Endothelial cell of umbilical vein (primary cell): ENCODE results near the gene INO80B. TPM values are rescaled to one million over a fixed set of nuclear protein-coding genes. Genes with fewer than 3 reads are reported as not detected.

Experiments
- BruUV-seq: library from RNA; stranded (reverse); fragments of 400-500 nt; replicated peaks from 2 replicates; lab custom pipeline; 2021; lab: Mats Ljungman, UMichigan
- CTCF ChIA-PET: fragments of 300-600, 350-600 bp; sonication (Branson Sonifier 250); formaldehyde crosslinking; loops from one replicate; lab custom pipeline; 2021; ENCODE audit warnings: antibody characterized with exemption, inconsistent platforms; lab: Charles Lee
- POLR2A ChIA-PET: fragments of 300-600, 350-600 bp; sonication (Branson Sonifier 250); formaldehyde crosslinking; loops from one replicate; lab custom pipeline; 2021; ENCODE audit warnings: antibody characterized with exemption, inconsistent platforms; lab: Charles Lee
- DNase-seq: peaks from one replicate; pipeline ENCODE4 v3.0.0-alpha.2; 2011; ENCODE audit warnings: low read depth, low spot score
- FAIRE-seq: peaks from 2 replicates; lab custom pipeline; 2011; peaks lifted over from hg19 to GRCh38; lab: Jason Lieb, UNC
- H2AFZ ChIP-seq: 2 replicates; pipeline ENCODE4 v1.6.0; 2012; ENCODE audit warnings: low read depth, low read length, control low read depth, inconsistent platforms
- H3K27ac ChIP-seq: 2 replicates; pipeline ENCODE4 v1.5.1; 2011; ENCODE audit warnings: low read depth, mild to moderate bottlenecking, control low read depth, low read length, moderate library complexity; ENCODE audit not compliant: insufficient read depth
- H3K27me3 ChIP-seq, 2 experiments: 2 replicates each; pipeline versions ENCODE4 v1.6.0 to v1.6.1; 2011; ENCODE audit warnings: low read length in 2 of 2, mixed read lengths in 1 of 2; ENCODE audit not compliant: control insufficient read depth in 2 of 2, insufficient read depth in 2 of 2
- H3K36me3 ChIP-seq, 2 experiments: 2 replicates in 1 of 2; 3 replicates in 1 of 2; pipeline ENCODE4 v1.5.1; 2011; ENCODE audit warnings: low read length in 2 of 2, mild to moderate bottlenecking in 1 of 2, moderate library complexity in 1 of 2; ENCODE audit not compliant: control insufficient read depth in 2 of 2, insufficient read depth in 2 of 2; ENCODE audit errors: extremely low read depth in 1 of 2
- H3K4me1 ChIP-seq: 3 replicates; pipeline ENCODE4 v1.5.1; 2011; ENCODE audit warnings: mild to moderate bottlenecking, low read length; ENCODE audit not compliant: control insufficient read depth, insufficient read depth; ENCODE audit errors: extremely low read depth
- H3K4me2 ChIP-seq: 2 replicates; pipeline ENCODE4 v1.6.1; 2011; ENCODE audit warnings: low read length, control low read depth, mixed read lengths; ENCODE audit not compliant: insufficient read depth
- H3K4me3 ChIP-seq, 3 experiments: fragments of 200-600 bp in 1 of 3; sonication (generic), shearing (Covaris generic) in 1 of 3; replicated peaks in 1 of 3; 2 replicates each; pipeline ENCODE4 v1.5.1; 2011 to 2016; ENCODE audit warnings: control low read depth in 3 of 3, low read length in 3 of 3, mild to moderate bottlenecking in 2 of 3, inconsistent platforms in 1 of 3, low read depth in 1 of 3, moderate library complexity in 1 of 3; ENCODE audit not compliant: insufficient read depth in 1 of 3
- H3K79me2 ChIP-seq: 2 replicates; pipeline ENCODE4 v1.6.0; 2012; ENCODE audit warnings: low read length, inconsistent platforms; ENCODE audit not compliant: control insufficient read depth, insufficient read depth
- H3K9ac ChIP-seq: replicated peaks from 2 replicates; pipeline ENCODE3; 2011; ENCODE audit warnings: low read length, control low read depth; ENCODE audit not compliant: insufficient read depth; ENCODE audit errors: extremely low read depth
- H3K9me1 ChIP-seq: replicated peaks from 3 replicates; pipeline ENCODE4 v1.6.0; 2011; ENCODE audit warnings: mild to moderate bottlenecking, low read length; ENCODE audit not compliant: control insufficient read depth, insufficient read depth; ENCODE audit errors: extremely low read depth
- H3K9me3 ChIP-seq: replicated peaks from 2 replicates; pipeline ENCODE4 v1.5.1; 2012; ENCODE audit warnings: low read length, inconsistent platforms; ENCODE audit not compliant: control insufficient read depth, insufficient read depth
- H4K20me1 ChIP-seq: replicated peaks from 2 replicates; pipeline ENCODE3; 2011; ENCODE audit warnings: mild to moderate bottlenecking, low read length; ENCODE audit not compliant: control insufficient read depth, insufficient read depth; ENCODE audit errors: extremely low read depth
- CTCF ChIP-seq, 2 donors: IDR thresholded peaks; 1 replicate in 1 of 2; 2 replicates in 1 of 2; pipeline ENCODE4 v1.5.1; 2011; ENCODE audit warnings: low read length in 2 of 2, mild to moderate bottlenecking in 2 of 2, moderate library complexity in 2 of 2, control low read depth in 1 of 2, inconsistent platforms in 1 of 2, low read depth in 1 of 2; ENCODE audit not compliant: insufficient read depth in 1 of 2; ENCODE audit errors: extremely low read depth in 1 of 2
- EZH2 ChIP-seq: IDR thresholded peaks from 2 replicates; pipeline ENCODE4 v1.6.1; 2012; ENCODE audit warnings: borderline replicate concordance, low read depth, mild to moderate bottlenecking, moderate library complexity, low read length, inconsistent platforms; ENCODE audit not compliant: severe bottlenecking
- FOS ChIP-seq: IDR thresholded peaks from 2 replicates; pipeline ENCODE4 v1.6.1; 2011; ENCODE audit warnings: mild to moderate bottlenecking, low read length, moderate library complexity, borderline replicate concordance; ENCODE audit not compliant: insufficient read depth
- GATA2 ChIP-seq: IDR thresholded peaks from 2 replicates; pipeline ENCODE4 v1.7.0; 2011; ENCODE audit warnings: low read depth, mild to moderate bottlenecking, moderate library complexity, mixed read lengths, low read length; ENCODE audit not compliant: insufficient read length, insufficient read depth
- JUN ChIP-seq: IDR thresholded peaks from 2 replicates; pipeline ENCODE4 v1.6.1; 2011; ENCODE audit warnings: borderline replicate concordance, low read depth; ENCODE audit not compliant: insufficient read length, insufficient read depth
- MYC ChIP-seq: IDR thresholded peaks from one replicate; pipeline ENCODE4 v1.6.1; 2011; ENCODE audit warnings: mild to moderate bottlenecking, low read depth, low read length
- POLR2A ChIP-seq: IDR thresholded peaks from 2 replicates; pipeline ENCODE4 v1.6.1; 2012; ENCODE audit warnings: low read depth, mild to moderate bottlenecking, control low read depth, low read length
- POLR2AphosphoS5 ChIP-seq: IDR thresholded peaks from 2 replicates; pipeline ENCODE4 v1.6.1; 2012; ENCODE audit warnings: low read depth, mild to moderate bottlenecking, control low read depth, low read length, moderate library complexity; ENCODE audit not compliant: insufficient read depth
- dilution Hi-C: fragments of 300-500 bp; cut with MboI; formaldehyde crosslinking; loops from one replicate; pipeline ENCODE4 v1.15.0; 2019; ENCODE audit warnings: low sequenced_read_pairs; ENCODE audit not compliant: extremely low pct_ligation_motif_present
- intact Hi-C: fragments of 100-400 bp; cut with micrococcal nuclease; formaldehyde crosslinking; loops from one replicate; pipeline ENCODE4 v1.10.0; 2022
- polyA plus RNA-seq, 4 experiments: library from polyadenylated mRNA; depleted of rRNA in 3 of 4; stranded (reverse) in 3 of 4; unstranded in 1 of 4; fragments of >200 nt; gene quantifications; 2 replicates each; pipeline versions ENCODE4 v1.2.1 to v1.2.3, GENCODE V29; 2011 to 2012; ENCODE audit warnings: missing spikeins in 1 of 4
- total RNA-seq: library from RNA; stranded (reverse); gene quantifications from 2 replicates; pipeline ENCODE4 v1.2.3, GENCODE V29; 2021
- TF ChIP-seq, protein P1 (sequence below): IDR thresholded peaks from 2 replicates; pipeline ENCODE4 v1.6.1; 2011; ENCODE audit not compliant: insufficient read depth, insufficient read length

Gene INO80B
- total and polyA plus RNA-seq, 2 donors (not counting 3 experiments of a cell fraction or from before 2014, with no cell fraction given) = 15.1 to 24.2 TPM

GRCh38 chr2:74458132-74458937 is 3.4 kb downstream of the INO80B start, which contains the start of gene WBP1:
WBP1 (plus strand) TSS chr2:74458438; CDS start chr2:74458603, 165 bp downstream.
- peak; percentile 100 for FAIRE-seq
- H2AFZ ChIP-seq = peak within 1 kb of the TSS; percentile 77
- BruUV-seq = TSS peak; percentile 18
- peak; percentile 100 for DNase-seq
- peaks cover 0 to under 1% of the 10 kb centered on the region in 2 experiments for H3K27me3 ChIP-seq
- ChIA-PET POLR2A (interaction anchor here (0.6 to 1.3 kb wide), 6 partner anchors 10 to 72 kb away, joined by 3 to 5 read pairs (median 4); partner anchors contain the start of gene HTRA2), CTCF (interaction anchor here (0.7 to 2.3 kb wide), 9 partner anchors 10 to 124 kb away, joined by 3 to 7 read pairs (median 3); partner anchors contain the start of genes CCDC142, LBX2 and TTC31)
- H3K4me2 ChIP-seq = peak within 1 kb of the TSS; percentile 84
- no peaks in the 10 kb centered on the region for H3K9me1 ChIP-seq
- H3K4me1 ChIP-seq = peaks cover 22% of the 10 kb centered on the region
- TF ChIP-seq POLR2A (peak; percentile 66), EZH2 (peak; percentile 87), POLR2AphosphoS5 (no peak)
- TF ChIP-seq, protein P1, sequence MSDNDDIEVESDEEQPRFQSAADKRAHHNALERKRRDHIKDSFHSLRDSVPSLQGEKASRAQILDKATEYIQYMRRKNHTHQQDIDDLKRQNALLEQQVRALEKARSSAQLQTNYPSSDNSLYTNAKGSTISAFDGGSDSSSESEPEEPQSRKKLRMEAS = no peak
- intact Hi-C loops = loop anchor here (1.0 kb wide), 2 partner anchors 24 to 71 kb away; partner anchors contain the start of genes AUP1, CCDC142 and HTRA2
- H3K4me3 ChIP-seq = peak within 1 kb of the TSS; percentile 80 to 87 (median 82)
- H4K20me1 ChIP-seq = no peaks in the 10 kb centered on the region
- dilution Hi-C loops = no loop called here
- H3K79me2 ChIP-seq = peaks cover 6% of the 10 kb centered on the region
- peaks cover 0 to 12% of the 10 kb centered on the region in 2 experiments for H3K36me3 ChIP-seq
- no peaks in the 10 kb centered on the region for H3K9me3 ChIP-seq
- peak within 1 kb of the TSS; percentile 74 for H3K9ac ChIP-seq
- H3K27ac ChIP-seq = peak within 1 kb of the TSS; percentile 51

DNA sequence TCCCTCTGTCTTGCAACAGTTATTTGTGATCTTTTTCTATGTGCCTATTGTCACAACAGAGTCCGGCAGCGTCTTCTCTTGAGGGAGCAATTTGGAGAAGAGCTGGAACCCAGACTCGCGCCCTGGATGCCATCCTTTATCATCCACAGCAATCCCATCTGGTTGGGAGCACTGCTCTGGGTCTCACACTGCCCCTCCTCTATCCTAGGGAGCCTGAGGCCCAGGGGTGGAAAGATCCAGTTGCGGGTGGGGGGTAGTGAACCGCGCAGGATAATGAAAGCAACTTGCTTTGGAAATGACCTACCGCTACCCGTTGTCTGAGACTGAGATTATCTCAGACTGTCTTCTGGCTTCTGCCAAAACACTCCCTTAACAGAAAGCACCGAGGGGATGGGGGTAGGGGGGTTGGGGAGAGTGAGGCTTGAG is 4.1 kb downstream of the INO80B start:
- H3K27me3 ChIP-seq = no peaks in the 10 kb centered on the region
- DNase-seq (no peak), FAIRE-seq (no peak)
- H3K9me3 ChIP-seq = no peaks in the 10 kb centered on the region
- H3K9ac ChIP-seq = peak overlapping the region; percentile 74
- dilution Hi-C loops = no loop called here
- H3K4me2 ChIP-seq = peak overlapping the region; percentile 84
- H3K4me3 ChIP-seq = peak overlapping the region; percentile 80 to 87 (median 82)
- no peak overlapping the region for H2AFZ ChIP-seq
- no peaks in the 10 kb centered on the region for H3K9me1 ChIP-seq
- POLR2A ChIA-PET = interaction anchor here (0.9 to 1.3 kb wide), 3 partner anchors 9 to 71 kb away, joined by 3 read pairs; partner anchors contain the start of gene HTRA2
- TF ChIP-seq POLR2AphosphoS5 (no peak), FOS (no peak), MYC (no peak), GATA2 (no peak), JUN (no peak), CTCF (IDR thresholded peaks at IDR 0.05; ENCODE audit: extremely low read depth in 1 of 2, insufficient read depth in 1 of 2, low read depth in 1 of 2, low read length in 2 of 2) (no peak), EZH2 (no peak), POLR2A (no peak)
- TF ChIP-seq, protein P1 = no peak
- BruUV-seq = no TSS peak
- intact Hi-C loops = loop anchor here (1.0 kb wide), 2 partner anchors 23 to 70 kb away; partner anchors contain the start of genes AUP1, CCDC142 and HTRA2
- CTCF ChIA-PET = interaction anchor here (0.7 to 2.3 kb wide), 8 partner anchors 9 to 124 kb away, joined by 3 to 7 read pairs (median 3); partner anchors contain the start of genes CCDC142, LBX2 and TTC31
- peaks cover 0 to 12% of the 10 kb centered on the region in 2 experiments for H3K36me3 ChIP-seq
- peak overlapping the region; percentile 8 for H3K27ac ChIP-seq
- H4K20me1 ChIP-seq = no peaks in the 10 kb centered on the region
- H3K79me2 ChIP-seq = peaks cover 7% of the 10 kb centered on the region
- peaks cover 22% of the 10 kb centered on the region for H3K4me1 ChIP-seq
